Sigmoid colon (tissue), 4 donors: ENCODE data around the gene TBCCD1.

Source experiments
- CTCF ChIP-seq, 4 experiments: fragments of 450-650 bp in 3 of 4; fragments of 200-600 bp in 1 of 4; IDR thresholded peaks; one replicate each; pipeline ENCODE4 v1.5.1; 2016 to 2019; ENCODE audit warnings: antibody characterized with exemption in 4 of 4, mild to moderate bottlenecking in 3 of 4, moderate library complexity in 2 of 4
- EP300 ChIP-seq, 4 donors: sonication (generic); formaldehyde crosslinking; IDR thresholded peaks; one replicate each; pipeline ENCODE4 v1.6.1; 2017; ENCODE audit warnings: antibody characterized with exemption in 4 of 4
- POLR2A ChIP-seq, 2 donors: fragments of 450-650 bp; IDR thresholded peaks; one replicate each; pipeline ENCODE4 v1.6.1; 2016; ENCODE audit warnings: antibody characterized with exemption in 2 of 2, mild to moderate bottlenecking in 2 of 2, moderate library complexity in 2 of 2

GRCh38 chr3:186525369-186526255 is 41.5 kb downstream of the TBCCD1 start:
- no peak for TF ChIP-seq POLR2A (IDR thresholded peaks at IDR 0.05)
- TF ChIP-seq EP300 (IDR thresholded peaks at IDR 0.05), result no peak
- no peak for TF ChIP-seq CTCF (IDR thresholded peaks at IDR 0.05)
